AG04449 (cell line): ENCODE measurements around the gene CLIC5.

Experiments
- CTCF ChIA-PET: fragments of 350-600 bp; formaldehyde crosslinking; extraction: SDS; loops from one replicate; lab custom pipeline; 2021; ENCODE audit warnings: antibody characterized with exemption; lab: Yijun Ruan, JAX
- POLR2A ChIA-PET: fragments of 400-600, 350-600 bp; formaldehyde crosslinking; extraction: SDS; loops from one replicate; lab custom pipeline; 2020; ENCODE audit warnings: antibody characterized with exemption, inconsistent platforms; lab: Yijun Ruan, JAX
- DNase-seq: peaks from one replicate; pipeline ENCODE4 v3.0.0-alpha.2; 2010; ENCODE audit warnings: low read depth, low spot score
- H3K4me3 ChIP-seq: 2 replicates; pipeline ENCODE4 v1.5.1; 2011; ENCODE audit warnings: low read depth, mild to moderate bottlenecking, control low read depth, low read length
- TF ChIP-seq, protein P1 (sequence below): IDR thresholded peaks from one replicate; pipeline ENCODE4 v1.5.1; 2011; ENCODE audit warnings: mild to moderate bottlenecking, moderate library complexity, low read length, control low read depth, inconsistent platforms; ENCODE audit not compliant: insufficient read depth; ENCODE audit errors: missing control alignments

CLIC5 gene

DNA sequence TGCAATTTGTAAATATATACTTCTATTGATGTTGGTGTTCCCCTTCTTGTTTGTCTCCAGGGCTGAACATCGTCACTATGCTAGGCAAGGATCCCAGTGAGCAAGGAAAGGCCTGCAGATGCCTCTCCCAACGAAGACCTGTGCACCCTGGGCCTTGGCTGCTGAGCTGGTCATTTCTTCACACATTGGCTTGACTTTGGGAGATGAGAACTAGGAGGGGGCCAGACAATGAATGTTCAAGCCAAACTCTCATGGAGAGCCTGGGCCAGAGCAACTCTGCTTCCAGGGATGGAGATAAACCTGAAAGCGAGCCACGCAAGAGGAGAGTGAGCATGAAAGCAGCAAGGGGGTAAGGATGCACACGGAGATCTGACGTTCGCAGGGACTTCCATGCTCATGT is 104.0 kb downstream of the CLIC5 start:
- ChIA-PET CTCF (interaction anchor here (0.7 to 5.5 kb wide), 2 partner anchors 11 to 19 kb away, joined by 4 to 46 read pairs; no protein-coding TSS in a partner anchor), POLR2A (no interaction called here)
- H3K4me3 ChIP-seq: no peak overlapping the region
- TF ChIP-seq, protein P1, sequence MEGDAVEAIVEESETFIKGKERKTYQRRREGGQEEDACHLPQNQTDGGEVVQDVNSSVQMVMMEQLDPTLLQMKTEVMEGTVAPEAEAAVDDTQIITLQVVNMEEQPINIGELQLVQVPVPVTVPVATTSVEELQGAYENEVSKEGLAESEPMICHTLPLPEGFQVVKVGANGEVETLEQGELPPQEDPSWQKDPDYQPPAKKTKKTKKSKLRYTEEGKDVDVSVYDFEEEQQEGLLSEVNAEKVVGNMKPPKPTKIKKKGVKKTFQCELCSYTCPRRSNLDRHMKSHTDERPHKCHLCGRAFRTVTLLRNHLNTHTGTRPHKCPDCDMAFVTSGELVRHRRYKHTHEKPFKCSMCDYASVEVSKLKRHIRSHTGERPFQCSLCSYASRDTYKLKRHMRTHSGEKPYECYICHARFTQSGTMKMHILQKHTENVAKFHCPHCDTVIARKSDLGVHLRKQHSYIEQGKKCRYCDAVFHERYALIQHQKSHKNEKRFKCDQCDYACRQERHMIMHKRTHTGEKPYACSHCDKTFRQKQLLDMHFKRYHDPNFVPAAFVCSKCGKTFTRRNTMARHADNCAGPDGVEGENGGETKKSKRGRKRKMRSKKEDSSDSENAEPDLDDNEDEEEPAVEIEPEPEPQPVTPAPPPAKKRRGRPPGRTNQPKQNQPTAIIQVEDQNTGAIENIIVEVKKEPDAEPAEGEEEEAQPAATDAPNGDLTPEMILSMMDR: no peak
- DNase-seq: no peak

DNA sequence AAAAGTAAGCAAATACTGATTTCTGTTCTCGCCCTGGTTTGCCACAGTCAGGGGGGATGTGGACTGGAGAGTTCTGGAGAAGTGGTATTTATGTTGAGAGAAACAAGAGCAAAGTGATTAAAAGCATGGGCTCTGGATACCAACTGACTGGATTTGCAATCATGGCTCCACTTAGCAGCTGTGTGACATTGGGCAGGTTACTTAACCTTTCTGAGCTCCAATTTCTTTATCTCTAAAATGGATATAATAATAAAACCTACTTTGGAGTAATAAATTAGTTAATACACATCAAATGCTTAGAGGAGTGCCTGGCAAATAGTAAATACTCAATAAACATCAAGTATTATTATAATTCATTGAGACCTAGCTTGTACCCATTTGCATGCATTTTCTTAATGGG is 111.7 kb downstream of the CLIC5 start:
- H3K4me3 ChIP-seq: no peak overlapping the region
- CTCF ChIA-PET: interaction anchor here (2.0 to 3.5 kb wide), 2 partner anchors 18 to 27 kb away, joined by 10 read pairs; no protein-coding TSS in a partner anchor
- no peak for DNase-seq
- TF ChIP-seq, protein P1: no peak
- POLR2A ChIA-PET: no interaction called here

DNA sequence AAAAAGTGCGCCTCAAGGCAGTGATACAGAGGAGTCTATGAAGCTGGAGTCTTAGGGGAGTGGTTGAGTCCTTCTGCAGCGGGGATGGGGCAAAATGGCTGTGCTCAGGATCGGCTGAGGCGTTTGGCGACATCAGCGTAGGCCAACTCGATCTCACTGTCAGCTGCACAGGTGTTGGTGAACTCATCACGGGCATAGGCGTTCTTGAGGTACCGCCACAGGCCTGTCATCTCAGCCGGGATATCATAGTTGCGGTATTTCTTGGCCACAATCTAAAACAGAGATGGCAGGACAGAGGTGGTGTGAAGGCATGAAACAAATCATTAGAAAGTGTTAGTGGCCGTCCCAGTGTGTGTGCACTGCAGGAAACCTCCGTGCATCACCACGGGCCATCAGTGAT is 112.7 kb downstream of the CLIC5 start:
- TF ChIP-seq, protein P1: no peak
- no peak overlapping the region for H3K4me3 ChIP-seq
- no peak for DNase-seq
- ChIA-PET POLR2A (no interaction called here), CTCF (interaction anchor here (1.3 to 3.5 kb wide), 2 partner anchors 20 to 28 kb away, joined by 5 to 10 read pairs; no protein-coding TSS in a partner anchor)

DNA sequence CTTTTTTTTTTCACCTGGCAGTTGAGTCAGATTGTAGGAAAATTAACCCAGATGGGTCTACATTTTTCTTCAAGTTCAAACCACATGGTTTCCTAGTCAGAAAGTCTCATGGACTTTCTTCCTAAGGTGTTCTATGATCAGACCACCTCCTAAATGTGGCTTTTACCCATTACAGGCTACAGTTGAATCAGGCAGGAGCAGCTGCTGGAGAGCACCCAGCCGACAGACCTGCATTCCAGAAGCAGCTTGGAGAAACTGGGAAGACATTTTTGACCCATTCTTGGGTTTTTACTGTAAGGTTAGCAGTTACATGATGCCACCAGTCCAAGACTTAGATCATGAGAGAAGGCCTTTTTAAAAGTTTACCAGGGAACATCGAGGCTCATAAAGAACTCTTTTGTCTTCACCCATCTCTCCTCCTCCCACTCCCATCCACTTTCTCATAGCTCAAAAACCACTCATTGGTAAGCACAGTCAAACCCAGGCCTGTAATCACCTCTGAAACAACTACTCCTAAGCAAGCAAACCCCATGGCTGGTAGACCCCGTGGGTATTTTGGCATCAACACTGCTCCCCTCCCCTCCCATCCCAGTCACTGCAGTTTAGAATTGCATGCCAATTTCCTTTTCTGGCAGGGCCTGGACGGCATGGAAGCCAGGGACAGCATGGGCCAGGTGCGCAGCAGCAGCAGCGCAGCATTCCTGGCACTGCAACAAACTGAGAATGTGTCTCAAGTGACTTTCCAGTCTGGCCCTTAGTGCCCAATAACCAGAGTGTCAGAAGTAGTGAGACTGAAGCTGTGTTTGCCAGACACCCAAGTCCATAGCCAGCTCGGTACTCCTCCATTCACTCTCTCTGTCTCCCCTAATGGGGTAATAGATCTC is 113.7 kb downstream of the CLIC5 start:
- DNase-seq: no peak
- ChIA-PET POLR2A (no interaction called here), CTCF (interaction anchor here (0.8 to 3.5 kb wide), 4 partner anchors 21 to 1426 kb away, joined by 3 to 10 read pairs (median 4); no protein-coding TSS in a partner anchor)
- no peak overlapping the region for H3K4me3 ChIP-seq
- TF ChIP-seq, protein P1: no peak

DNA sequence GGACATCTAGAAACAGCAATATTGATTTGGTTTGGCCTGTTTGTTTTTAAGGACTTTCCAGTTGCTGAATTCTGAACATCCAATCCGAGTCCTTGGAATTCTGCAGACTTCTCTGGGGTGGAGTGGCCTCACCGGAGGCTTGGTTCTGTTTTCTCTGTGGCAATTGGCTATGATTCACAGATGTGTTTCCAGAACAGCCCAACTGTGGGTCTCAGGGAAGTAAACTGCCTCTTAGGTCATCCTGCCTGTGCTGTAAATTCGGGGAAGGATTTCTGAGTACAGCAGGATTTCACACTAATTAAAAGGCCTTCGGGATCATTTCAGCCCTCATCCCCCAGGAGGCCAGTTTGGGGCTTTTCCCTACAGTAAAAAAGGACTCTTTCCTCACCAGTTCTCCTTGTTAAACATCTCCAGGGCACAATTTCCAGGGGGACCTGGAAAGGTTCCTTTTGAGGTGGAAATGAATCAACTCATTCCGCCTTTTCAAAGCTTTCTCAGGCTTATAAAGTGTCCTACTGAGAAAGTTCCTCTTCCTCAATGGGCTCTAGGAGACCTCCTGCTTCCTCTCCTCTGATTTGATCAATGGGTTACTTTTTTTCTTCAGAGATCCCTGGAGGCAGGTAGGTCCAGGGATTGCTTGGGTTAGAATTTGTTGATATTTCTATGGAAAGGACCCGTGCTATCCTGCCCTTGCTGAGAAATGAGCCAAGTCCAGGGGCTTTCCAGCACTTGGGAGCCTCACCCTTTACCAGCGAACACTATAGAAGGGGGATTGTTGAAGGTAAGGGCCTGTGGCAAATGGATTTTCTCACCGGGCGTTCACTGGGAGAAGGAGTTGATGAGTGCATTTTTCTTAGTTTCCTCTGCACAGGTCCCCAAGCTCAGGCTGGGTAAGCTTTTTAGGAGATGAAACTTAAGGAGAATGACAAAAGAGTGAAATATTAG is 114.6 kb downstream of the CLIC5 start:
- no peak for DNase-seq
- TF ChIP-seq, protein P1: no peak
- ChIA-PET CTCF (interaction anchor here (0.8 to 1.3 kb wide), 4 partner anchors 21 to 1426 kb away, joined by 3 to 5 read pairs (median 4); no protein-coding TSS in a partner anchor), POLR2A (no interaction called here)
- H3K4me3 ChIP-seq: no peak overlapping the region
